MM.1S (cell line): Measurements from ENCODE around the gene SMARCD3.

ENCODE experiments used
- DNase-seq: peaks from one replicate; pipeline ENCODE4 v3.0.0-alpha.2; 2015
- H2AFZ ChIP-seq: fragments of 300-600 bp; sonication (generic); 2 replicates; pipeline ENCODE4 v1.6.0; 2016; ENCODE audit warnings: antibody characterized with exemption, low read length
- H3F3A ChIP-seq: fragments of 300-600 bp; sonication (generic); 2 replicates; pipeline ENCODE4 v1.6.1; 2016; ENCODE audit warnings: mild to moderate bottlenecking, antibody characterized with exemption, low read length, moderate library complexity, mixed read lengths; ENCODE audit not compliant: insufficient read depth
- H3K27ac ChIP-seq: fragments of 300-600 bp; sonication (generic); 2 replicates; pipeline ENCODE4 v1.5.1; 2016; ENCODE audit warnings: mild to moderate bottlenecking, low read length
- H3K27me3 ChIP-seq: fragments of 300-600 bp; sonication (generic); replicated peaks from 2 replicates; pipeline ENCODE4 v1.6.0; 2016; ENCODE audit warnings: low read length; ENCODE audit not compliant: insufficient read depth
- H3K36me3 ChIP-seq: fragments of 300-600 bp; sonication (generic); replicated peaks from 2 replicates; pipeline ENCODE4 v1.6.1; 2016; ENCODE audit warnings: mild to moderate bottlenecking, low read length, mixed read lengths; ENCODE audit not compliant: insufficient read depth
- H3K4me1 ChIP-seq: fragments of 300-600 bp; sonication (generic); 2 replicates; pipeline ENCODE4 v1.6.1; 2016; ENCODE audit warnings: low read length, mixed read lengths
- H3K4me2 ChIP-seq: fragments of 300-600 bp; sonication (generic); 2 replicates; pipeline ENCODE4 v1.6.0; 2016; ENCODE audit warnings: low read depth, low read length
- H3K4me3 ChIP-seq: fragments of 300-600 bp; sonication (generic); 2 replicates; pipeline ENCODE4 v1.5.1; 2016; ENCODE audit warnings: low read length, mixed read lengths
- H3K79me2 ChIP-seq: fragments of 300-600 bp; sonication (generic); 2 replicates; pipeline ENCODE4 v1.6.1; 2016; ENCODE audit warnings: mixed run types, low read length, mixed read lengths
- H3K9ac ChIP-seq: fragments of 300-600 bp; sonication (generic); 2 replicates; pipeline ENCODE4 v1.6.1; 2016; ENCODE audit warnings: low read length, mixed read lengths
- H3K9me2 ChIP-seq: fragments of 300-600 bp; sonication (generic); replicated peaks from 2 replicates; pipeline ENCODE4 v1.6.1; 2016; ENCODE audit warnings: mild to moderate bottlenecking, low read length, mixed read lengths; ENCODE audit not compliant: insufficient read depth
- H3K9me3 ChIP-seq: fragments of 300-600 bp; sonication (generic); replicated peaks from 2 replicates; pipeline ENCODE4 v1.6.1; 2016; ENCODE audit warnings: mild to moderate bottlenecking, low read length, mixed read lengths; ENCODE audit not compliant: insufficient read depth
- H4K20me1 ChIP-seq: fragments of 300-600 bp; sonication (generic); 2 replicates; pipeline ENCODE4 v1.6.1; 2016; ENCODE audit warnings: mild to moderate bottlenecking, low read length, moderate library complexity, mixed read lengths; ENCODE audit not compliant: insufficient read depth
- CTCF ChIP-seq: fragments of 300-600 bp; sonication (generic); IDR thresholded peaks from 2 replicates; pipeline ENCODE4 v1.5.1; 2016; ENCODE audit warnings: antibody characterized with exemption, low read length, mixed read lengths
- EZH2 ChIP-seq: fragments of 300-600 bp; sonication (generic); optimal IDR thresholded peaks from 2 replicates; pipeline ENCODE3; 2017; ENCODE audit warnings: low read depth, mild to moderate bottlenecking, antibody characterized with exemption, low read length, mixed read lengths
- EZH2phosphoT487 ChIP-seq: fragments of 300-600 bp; sonication (generic); IDR thresholded peaks from 2 replicates; pipeline ENCODE4 v1.6.1; 2018; ENCODE audit warnings: antibody characterized with exemption, low read length

SMARCD3 gene

GRCh38 chr7:151246851-151247580 is 1.5 kb downstream of the SMARCD3 start:
- no peak overlapping the region for H3K9ac ChIP-seq
- no peaks in the 10 kb centered on the region for H3K36me3 ChIP-seq
- DNase-seq: no peak
- H3K9me2 ChIP-seq: no peaks in the 10 kb centered on the region
- peaks cover 5% of the 10 kb centered on the region; the same call in 1 of the 2 replicates for H4K20me1 ChIP-seq
- no peak overlapping the region for H2AFZ ChIP-seq
- no peak overlapping the region for H3K4me2 ChIP-seq
- no peaks in the 10 kb centered on the region for H3K9me3 ChIP-seq
- peaks cover 74% of the 10 kb centered on the region for H3K27me3 ChIP-seq
- TF ChIP-seq EZH2 (no peak), EZH2phosphoT487 (no peak), CTCF (no peak)
- H3K27ac ChIP-seq: no peak overlapping the region
- no peak overlapping the region for H3K4me3 ChIP-seq
- H3K79me2 ChIP-seq: no peaks in the 10 kb centered on the region
- peaks cover 16% of the 10 kb centered on the region for H3K4me1 ChIP-seq
- 0 out of 2 replicates have a peak, but pooled peaks cover 9% of the 10 kb centered on the region for H3F3A ChIP-seq

GRCh38 chr7:151246102-151246850 is 2.2 kb downstream of the SMARCD3 start:
- H3K9me2 ChIP-seq: no peaks in the 10 kb centered on the region
- H2AFZ ChIP-seq: no peak overlapping the region
- no peak overlapping the region for H3K27ac ChIP-seq
- H3K4me3 ChIP-seq: no peak overlapping the region
- H3F3A ChIP-seq: 0 out of 2 replicates have a peak, but pooled peaks cover 9% of the 10 kb centered on the region
- peaks cover 15% of the 10 kb centered on the region for H3K4me1 ChIP-seq
- H4K20me1 ChIP-seq: peaks cover 5% of the 10 kb centered on the region; the same call in 1 of the 2 replicates
- H3K4me2 ChIP-seq: peak overlapping the region; percentile 46; the same call in 1 of the 2 replicates
- TF ChIP-seq CTCF (no peak), EZH2 (peak; percentile 1)
- H3K9me3 ChIP-seq: no peaks in the 10 kb centered on the region
- H3K9ac ChIP-seq: no peak overlapping the region
- no peaks in the 10 kb centered on the region for H3K36me3 ChIP-seq
- H3K27me3 ChIP-seq: peaks cover 70% of the 10 kb centered on the region
- DNase-seq: no peak
- H3K79me2 ChIP-seq: no peaks in the 10 kb centered on the region

- H3K79me2 ChIP-seq: no peaks in the 10 kb centered on the region
- H3K9me3 ChIP-seq: no peaks in the 10 kb centered on the region
- TF ChIP-seq EZH2phosphoT487 (no peak), CTCF (peak; percentile 44), EZH2 (peak; percentile 62)
- 0 out of 2 replicates have a peak overlapping the region, but pooled peaks have one; percentile 37 for H2AFZ ChIP-seq
- 0 out of 2 replicates have a peak, but pooled peaks cover 9% of the 10 kb centered on the region for H3F3A ChIP-seq
- H3K27ac ChIP-seq: no peak overlapping the region
- H4K20me1 ChIP-seq: peaks cover 5% of the 10 kb centered on the region; the same call in 1 of the 2 replicates
- H3K27me3 ChIP-seq: peaks cover 62% of the 10 kb centered on the region
- peak overlapping the region; percentile 82 for H3K4me2 ChIP-seq
- peak overlapping the region; percentile 50 for H3K4me3 ChIP-seq
- H3K4me1 ChIP-seq: peaks cover 15% of the 10 kb centered on the region
- no peaks in the 10 kb centered on the region for H3K36me3 ChIP-seq
- DNase-seq: peak; percentile 49
- no peak overlapping the region for H3K9ac ChIP-seq
- H3K9me2 ChIP-seq: no peaks in the 10 kb centered on the region
Measured at GRCh38 chr7:151245360-151246101, 3.0 kb downstream of the SMARCD3 start.
